ENCODE data around the gene BRWD1.
A peak's percentile ranks its signal among the peaks of the same experiment; 100 is the strongest.

BRWD1 gene

GRCh38 chr21:39327727-39328126 is 14.3 kb upstream of the BRWD1 start:
- no peak for DNase-seq

- DNase-seq: no peak
Observed at GRCh38 chr21:39326607-39327307, 13.3 kb upstream of the BRWD1 start.

- no peak for DNase-seq
Observed at GRCh38 chr21:39325458-39325857, 12.0 kb upstream of the BRWD1 start.

- no peak for DNase-seq
Observed at GRCh38 chr21:39321424-39321823, 8.0 kb upstream of the BRWD1 start.

GRCh38 chr21:39319814-39320332 is 6.4 kb upstream of the BRWD1 start:
- no peak for DNase-seq

GRCh38 chr21:39319251-39319756 is 5.9 kb upstream of the BRWD1 start:
- no peak for DNase-seq

GRCh38 chr21:39318091-39318959 is 4.9 kb upstream of the BRWD1 start:
- no peak for DNase-seq

GRCh38 chr21:39317134-39318090 is 4.0 kb upstream of the BRWD1 start:
- DNase-seq: peak in 5 of 56 donors; percentile 3 to 17 (median 7)

GRCh38 chr21:39316729-39317128 is 3.3 kb upstream of the BRWD1 start:
- no peak for DNase-seq

GRCh38 chr21:39315603-39316445 is 2.4 kb upstream of the BRWD1 start:
- no peak for DNase-seq

- peak in 46 of 56 donors; percentile 14 to 78 (median 59) for DNase-seq
Observed at GRCh38 chr21:39314143-39315027, 953 bp upstream of the BRWD1 start.

GRCh38 chr21:39313042-39313570 is 326 bp downstream of the BRWD1 start:
- peak in 32 of 56 donors; percentile 29 to 85 (median 65) for DNase-seq

GRCh38 chr21:39312112-39313041 is 1.1 kb downstream of the BRWD1 start:
- DNase-seq: peak in 55 of 56 donors; percentile 66 to 97 (median 92)

- no peak for DNase-seq
Observed at GRCh38 chr21:39311164-39311563, 2.3 kb downstream of the BRWD1 start.

- no peak for DNase-seq
Observed at GRCh38 chr21:39307466-39307865, 6.0 kb downstream of the BRWD1 start.

- DNase-seq: no peak
Observed at GRCh38 chr21:39300587-39300986, 12.8 kb downstream of the BRWD1 start.

GRCh38 chr21:39296891-39297290 is 16.5 kb downstream of the BRWD1 start:
- DNase-seq: no peak

Data from nucleus accumbens (tissue), 56 donors.